Erythroblast (primary cell): ENCODE results near the gene TREM1.

ENCODE experiments used
- GATA1 ChIP-seq: IDR thresholded peaks from 2 replicates; pipeline ENCODE4 v1.6.1; 2011; ENCODE audit warnings: low read depth, mild to moderate bottlenecking, control low read depth, low read length, moderate library complexity
- POLR2A ChIP-seq: IDR thresholded peaks from 2 replicates; pipeline ENCODE4 v1.6.1; 2011; ENCODE audit warnings: mild to moderate bottlenecking, low read length

DNA sequence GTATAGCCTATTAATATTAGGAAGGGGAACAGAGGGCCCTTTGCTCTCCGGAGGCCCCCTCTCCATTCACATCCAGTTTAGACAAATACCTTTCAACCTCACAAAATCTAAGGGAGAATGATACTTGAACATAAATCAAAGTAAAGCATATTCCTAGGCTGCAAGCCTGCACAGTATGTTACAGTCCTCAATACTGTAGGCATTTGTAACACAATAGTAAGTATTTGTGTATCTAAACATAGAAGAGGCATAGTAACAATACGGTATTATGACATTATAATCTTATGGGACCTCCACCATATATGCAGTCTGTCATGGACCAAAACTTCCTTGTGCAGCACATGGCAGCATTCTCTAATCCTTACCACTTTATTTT, 2.3 kb upstream of the TREM1 start:
- TF ChIP-seq POLR2A (no peak), GATA1 (no peak)
